Superior temporal gyrus (tissue), 1 donor: Measurements from ENCODE around the gene CRYBA1.
"Not testable (repeated sequence)": the region's sequence is repeated elsewhere in the genome, so short reads cannot be mapped to it uniquely, and the experiment has no call there.

Source experiments
- DNase-seq: peaks from one replicate; pipeline ENCODE4 v3.0.0-alpha.2; 2016; ENCODE audit errors: extremely low spot score

CRYBA1 gene, protein sequence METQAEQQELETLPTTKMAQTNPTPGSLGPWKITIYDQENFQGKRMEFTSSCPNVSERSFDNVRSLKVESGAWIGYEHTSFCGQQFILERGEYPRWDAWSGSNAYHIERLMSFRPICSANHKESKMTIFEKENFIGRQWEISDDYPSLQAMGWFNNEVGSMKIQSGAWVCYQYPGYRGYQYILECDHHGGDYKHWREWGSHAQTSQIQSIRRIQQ

DNA sequence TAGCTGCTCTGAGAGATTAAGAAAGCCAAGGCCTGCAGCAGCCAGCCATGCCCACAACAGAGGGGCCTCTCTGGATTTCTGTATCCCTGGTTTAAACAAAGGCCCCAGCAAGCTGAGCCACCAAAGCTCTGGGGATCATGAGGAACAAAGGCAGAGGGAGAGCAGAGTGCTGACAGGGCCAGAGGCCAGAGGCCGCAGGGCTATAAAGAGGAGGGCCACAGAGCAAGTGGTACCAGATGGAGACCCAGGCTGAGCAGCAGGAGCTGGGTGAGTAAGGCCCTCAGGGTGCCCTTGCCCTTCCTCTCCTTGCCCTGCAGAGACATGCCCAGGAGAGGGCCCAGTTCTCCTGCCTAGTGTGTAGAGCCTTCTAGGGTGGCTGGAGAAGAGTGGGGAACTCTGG is at the start of gene CRYBA1:
Gene CRYBA1 (plus strand): TSS at position 232 of the 400 bp plus-strand sequence. CDS start 5 bp downstream, at position 237.
- no peak for DNase-seq

DNA sequence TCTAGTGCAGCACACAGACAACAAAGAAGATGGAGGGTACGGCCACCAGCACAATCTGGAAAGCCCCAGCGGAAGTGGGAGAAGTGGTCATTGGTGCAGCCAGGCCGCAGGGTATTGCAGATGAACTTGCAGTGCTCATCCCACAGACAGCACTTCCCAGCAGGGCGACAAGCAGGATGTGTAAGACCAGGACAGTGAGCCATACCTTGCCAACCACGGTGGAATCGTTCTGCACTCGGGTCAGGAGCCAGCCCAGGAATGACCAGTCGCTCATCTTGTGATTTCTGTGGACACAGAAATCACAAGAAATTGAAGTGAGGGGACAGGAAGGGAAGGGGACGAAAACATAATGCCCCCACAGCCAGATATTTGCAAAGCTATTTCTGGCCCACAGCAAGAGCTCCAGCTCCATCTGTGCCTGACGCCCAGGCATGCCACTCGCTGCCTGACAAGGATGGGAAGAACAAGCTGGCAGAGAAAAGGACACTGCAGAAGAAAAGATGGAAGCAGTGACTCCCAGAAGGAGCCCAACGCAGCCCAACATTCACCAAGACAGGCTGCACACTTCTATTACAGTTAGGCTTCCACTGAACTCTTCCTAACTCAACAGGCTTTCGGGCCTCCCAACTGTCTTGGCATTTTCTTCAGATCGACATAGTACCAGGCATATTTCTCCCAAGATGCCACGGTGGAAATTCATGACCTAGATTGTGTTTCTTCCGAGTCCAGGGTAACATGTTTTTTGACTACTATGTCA is 49.0 kb upstream of the CRYBA1 start:
- DNase-seq, result no peak

DNA sequence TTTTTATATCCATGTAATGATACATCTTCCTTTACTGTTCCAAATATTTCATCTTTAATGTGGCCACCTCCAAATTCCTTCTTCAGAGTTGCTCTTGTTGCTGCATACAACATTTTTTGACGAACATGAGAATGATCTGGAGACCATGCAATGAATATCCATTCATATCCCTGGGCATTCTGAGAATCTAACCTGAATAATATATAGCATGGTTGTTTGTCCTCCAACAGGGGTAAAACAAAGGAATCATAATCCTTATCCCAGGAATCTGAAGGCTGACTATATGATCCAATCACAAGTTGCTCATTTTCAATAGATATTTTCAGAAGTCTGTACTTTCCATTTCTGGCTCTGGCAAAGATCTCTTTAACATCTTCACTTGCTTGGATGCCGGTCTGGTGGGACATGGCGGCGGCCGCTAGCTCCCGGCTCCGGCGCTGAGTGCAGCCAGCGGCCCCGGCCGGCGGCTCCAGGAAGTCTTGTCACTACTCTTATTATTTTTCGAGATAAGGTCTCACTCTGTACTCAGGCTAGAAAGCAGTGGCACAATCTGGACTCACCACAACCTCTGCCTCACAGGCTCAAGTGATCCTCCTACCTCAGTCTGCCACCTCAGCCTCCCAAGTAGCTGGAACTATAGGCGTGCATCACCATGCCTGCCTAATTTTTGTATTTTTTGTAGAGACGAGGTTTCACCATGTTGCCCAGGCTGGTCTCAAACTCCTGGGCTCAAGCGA is 42.4 kb upstream of the CRYBA1 start:
- not testable (repeated sequence) for DNase-seq

DNA sequence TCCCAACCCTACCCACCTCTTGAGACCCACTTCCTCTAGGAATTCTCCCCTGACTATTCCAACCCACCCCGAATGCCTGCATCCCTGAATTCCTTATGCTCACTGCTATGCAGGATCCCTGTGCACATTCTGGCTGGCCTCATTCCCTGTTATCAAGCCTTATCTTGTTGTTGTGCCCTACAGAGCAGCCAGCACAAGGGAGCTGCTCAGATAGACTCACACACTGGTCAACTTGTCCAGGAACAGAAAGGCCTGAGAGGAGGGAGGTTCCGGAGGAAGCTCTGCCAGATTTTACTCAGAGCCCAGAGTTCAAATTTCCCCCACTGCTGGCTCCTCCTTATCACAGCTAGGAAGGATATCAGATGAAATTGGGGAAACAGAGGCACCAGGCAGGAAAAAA is 41.6 kb upstream of the CRYBA1 start:
- DNase-seq, result no peak

DNA sequence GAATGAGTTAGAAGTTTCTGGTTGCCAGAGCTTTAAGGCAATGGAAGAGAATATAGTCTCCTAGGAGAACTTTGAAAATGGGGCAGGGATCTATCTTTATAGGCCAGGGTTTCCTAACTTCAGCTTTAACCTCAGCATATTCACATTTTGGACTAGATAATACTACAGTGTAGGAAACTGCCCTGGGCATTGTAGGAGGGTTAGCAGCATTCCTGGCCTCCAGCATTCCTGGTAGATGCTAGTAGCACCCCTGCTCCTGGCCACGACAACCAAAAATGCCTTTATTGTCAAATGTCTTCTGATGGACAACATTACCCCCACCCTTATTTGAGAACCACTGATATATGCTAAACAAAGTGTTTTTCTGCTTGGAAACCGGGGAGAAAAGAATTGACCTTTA is 38.7 kb upstream of the CRYBA1 start:
- no peak for DNase-seq

DNA sequence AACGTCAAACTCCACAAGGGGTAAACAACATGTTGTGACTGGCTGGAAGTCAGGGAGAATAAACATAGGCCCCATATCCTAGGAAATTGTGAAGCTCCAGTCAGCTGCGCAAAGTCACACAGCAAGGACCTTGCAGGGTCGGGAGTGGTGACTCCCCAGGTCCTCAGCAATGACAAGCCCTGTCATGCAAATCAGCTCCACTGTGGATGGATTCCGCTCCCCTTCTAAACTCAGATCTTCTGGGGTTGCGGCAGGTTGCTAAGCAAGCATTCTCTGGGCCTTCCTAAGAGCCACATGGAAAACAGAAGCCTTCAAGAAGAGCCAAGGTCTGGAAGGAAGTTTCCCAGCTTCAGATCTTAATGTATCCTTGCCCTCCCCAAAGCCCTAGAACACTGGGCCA is 37.6 kb upstream of the CRYBA1 start:
- DNase-seq, result no peak

DNA sequence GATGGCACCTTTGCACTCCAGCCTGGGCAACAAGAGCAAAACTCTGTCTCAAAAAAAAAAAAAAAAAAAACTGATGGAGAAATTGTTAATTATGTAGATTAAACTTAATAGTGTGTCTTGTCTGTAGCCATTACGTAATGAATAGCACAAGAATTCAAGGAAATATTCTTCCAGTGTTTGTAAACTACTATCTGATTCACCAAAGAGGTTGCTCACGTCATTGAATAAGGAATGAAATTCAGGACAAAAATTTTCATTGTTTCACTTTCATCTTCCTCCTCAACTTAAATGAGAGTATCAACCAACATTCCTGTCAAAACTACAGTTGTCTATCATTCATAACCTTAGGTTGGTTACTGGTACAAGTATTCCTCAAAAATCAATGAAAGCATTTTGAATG is 35.8 kb upstream of the CRYBA1 start:
- DNase-seq, result peak; percentile 49

DNA sequence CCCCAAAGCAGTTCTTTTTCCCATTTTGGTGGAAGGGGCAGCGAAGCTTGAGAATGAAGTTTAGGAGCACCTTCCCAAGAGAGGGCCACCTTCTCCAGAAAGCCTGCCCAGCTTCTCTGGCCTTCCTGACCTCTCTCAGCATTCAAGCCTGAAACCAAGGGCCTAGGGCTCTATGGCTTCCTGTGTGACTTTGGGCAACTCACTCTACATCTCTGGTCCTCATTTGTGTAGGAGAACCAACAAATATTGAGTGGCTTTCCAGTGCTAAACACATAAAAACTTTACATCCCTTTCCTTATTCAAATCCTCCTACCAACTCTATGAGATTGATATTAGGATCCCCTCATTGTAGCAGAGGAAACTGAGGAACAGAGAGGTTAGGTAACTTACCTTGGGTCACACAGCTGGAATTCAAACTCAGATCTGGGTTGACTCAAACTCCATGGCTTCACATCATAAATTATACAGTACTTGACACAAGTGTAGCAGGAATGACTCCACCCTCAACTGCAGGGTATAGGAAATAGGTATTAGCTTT is 34.5 kb upstream of the CRYBA1 start:
- DNase-seq, result no peak

DNA sequence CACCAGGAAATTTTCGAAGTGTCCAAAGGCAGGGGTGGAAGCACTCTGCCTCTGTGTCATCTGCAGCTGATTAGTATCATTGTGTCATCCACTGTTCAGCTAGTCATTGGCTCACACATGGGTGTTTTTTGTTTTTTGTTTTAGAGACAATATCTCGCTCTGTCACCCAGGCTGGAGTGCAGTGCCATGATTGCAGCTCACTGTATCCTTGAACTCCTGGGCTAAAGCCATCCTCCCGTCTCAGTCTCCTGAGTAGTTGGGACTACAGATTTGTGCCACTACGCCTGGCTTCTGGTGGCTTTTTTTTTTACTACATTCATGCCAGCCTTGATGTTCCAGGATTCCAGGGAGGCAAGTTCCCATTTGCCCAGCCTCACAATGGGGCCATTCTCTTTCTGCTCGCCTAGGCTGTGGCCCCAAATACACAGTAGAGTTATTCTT is 34.0 kb upstream of the CRYBA1 start:
- peak; percentile 96 for DNase-seq

DNA sequence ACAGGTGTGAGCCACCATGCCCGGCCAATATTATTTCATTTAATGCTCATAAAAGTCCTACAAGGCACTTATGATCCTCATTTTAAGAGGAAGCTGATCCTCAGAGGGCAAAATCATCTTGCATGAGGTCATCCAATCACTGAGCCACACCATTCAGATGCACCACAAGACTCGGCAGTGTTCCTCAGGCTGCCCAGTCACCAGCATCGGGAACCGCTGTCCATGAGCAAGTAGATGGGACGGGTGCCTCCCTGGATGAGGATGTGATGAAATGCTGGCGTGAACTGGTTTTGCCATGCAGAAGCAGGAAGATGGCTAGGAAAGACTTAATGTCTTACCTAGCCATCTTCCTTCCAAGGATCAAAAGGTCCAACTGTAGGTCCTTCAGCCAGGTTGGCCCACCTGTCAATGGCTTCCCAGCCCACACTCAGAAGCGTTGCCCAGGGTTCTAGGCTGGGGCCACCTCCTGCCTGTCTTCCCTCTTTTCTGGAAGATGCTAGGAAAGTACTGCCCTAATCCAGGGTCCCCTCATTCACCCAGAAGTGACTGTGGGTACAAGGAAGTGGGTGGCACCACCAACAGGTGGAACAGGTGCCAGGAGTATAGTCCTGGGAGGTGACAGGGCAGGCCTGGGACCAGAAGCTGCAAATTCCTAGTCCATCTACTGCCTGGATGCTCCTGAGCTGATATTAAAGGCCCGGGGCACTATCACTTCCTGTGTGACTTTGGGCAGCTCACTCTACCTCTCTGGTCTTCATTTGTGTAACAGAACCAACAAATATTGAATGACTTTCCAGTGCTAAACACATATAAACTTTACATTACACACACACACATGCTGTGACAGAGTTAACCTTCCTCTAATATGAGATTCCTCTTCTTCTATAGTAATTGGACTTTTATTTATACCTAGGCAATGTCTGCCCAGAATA is 32.2 kb upstream of the CRYBA1 start:
- no peak for DNase-seq

DNA sequence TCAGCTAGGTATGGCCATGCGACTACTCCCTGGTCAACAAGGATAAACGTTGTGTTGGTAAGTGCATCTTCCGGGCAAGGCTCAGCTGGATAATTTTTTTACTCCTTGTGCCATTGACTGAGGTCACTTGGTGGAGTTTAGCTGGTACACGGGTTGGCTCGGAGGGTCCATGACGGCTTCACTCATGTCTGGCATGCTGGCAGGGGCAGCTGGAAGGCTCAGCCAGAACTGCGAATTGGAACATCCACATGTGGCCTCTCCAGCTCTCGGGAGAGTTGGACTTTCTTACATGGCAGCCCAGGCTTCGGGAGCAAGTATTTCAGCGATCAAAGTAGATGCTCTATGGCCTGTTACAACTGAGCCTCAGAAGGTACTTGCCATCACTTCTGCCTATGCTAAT is 31.5 kb upstream of the CRYBA1 start:
- no peak for DNase-seq

DNA sequence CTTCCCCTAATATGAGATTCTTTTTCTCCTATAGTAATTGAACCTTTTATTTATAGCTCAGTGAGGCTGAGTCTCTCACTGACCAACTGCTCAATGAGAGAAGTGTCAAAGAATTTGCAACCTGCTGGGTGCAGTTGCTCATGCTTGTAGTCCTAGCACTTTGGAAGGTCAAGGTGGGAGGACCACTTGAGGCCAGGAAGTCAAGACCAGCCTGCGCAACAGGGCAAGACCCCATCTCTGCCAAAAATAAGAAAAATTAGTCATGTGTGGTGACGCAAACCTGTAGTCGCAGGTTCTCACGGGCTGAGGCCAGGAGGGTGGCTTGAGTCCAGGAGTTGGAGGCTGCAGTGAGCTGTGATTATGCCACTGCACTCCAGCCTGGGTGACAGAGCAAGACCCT is 30.9 kb upstream of the CRYBA1 start:
- no peak for DNase-seq

DNA sequence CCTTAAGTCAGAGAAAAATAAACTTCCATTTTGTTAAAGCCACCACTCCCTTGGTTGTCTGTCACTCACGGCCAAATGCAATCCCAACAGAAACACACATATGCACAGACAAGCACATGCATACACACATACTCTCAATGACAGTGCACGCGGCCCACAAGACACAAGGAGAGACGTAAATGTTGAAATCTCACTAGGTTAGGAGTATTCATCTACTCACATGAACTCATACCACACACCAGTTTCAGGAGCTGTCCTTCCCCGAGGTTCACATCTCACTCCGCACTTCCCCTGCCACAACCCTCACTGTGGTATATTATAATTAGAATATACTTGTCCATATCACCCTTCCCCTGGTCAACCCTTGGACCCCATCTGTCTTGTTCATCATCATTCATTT is 30.5 kb upstream of the CRYBA1 start:
- DNase-seq, result no peak

DNA sequence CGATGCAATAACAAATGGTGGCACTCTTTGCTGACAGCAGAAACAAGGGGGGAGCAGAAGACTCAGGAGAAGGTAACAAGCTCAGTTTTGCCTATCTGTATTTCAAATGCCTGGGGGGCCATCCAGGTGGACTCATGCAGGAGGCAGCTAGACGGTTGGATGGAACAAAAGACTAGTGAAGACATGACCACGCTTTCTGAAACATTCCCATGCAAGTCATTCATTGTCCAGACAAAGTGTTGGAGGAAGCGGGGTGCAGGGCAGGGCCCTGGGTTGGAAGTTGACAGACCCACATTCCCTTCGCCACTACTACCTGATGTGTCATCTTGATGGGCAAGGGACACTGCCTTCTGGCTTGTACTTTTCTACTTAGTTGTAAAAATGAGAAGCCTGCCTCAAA is 29.8 kb upstream of the CRYBA1 start:
- no peak for DNase-seq

DNA sequence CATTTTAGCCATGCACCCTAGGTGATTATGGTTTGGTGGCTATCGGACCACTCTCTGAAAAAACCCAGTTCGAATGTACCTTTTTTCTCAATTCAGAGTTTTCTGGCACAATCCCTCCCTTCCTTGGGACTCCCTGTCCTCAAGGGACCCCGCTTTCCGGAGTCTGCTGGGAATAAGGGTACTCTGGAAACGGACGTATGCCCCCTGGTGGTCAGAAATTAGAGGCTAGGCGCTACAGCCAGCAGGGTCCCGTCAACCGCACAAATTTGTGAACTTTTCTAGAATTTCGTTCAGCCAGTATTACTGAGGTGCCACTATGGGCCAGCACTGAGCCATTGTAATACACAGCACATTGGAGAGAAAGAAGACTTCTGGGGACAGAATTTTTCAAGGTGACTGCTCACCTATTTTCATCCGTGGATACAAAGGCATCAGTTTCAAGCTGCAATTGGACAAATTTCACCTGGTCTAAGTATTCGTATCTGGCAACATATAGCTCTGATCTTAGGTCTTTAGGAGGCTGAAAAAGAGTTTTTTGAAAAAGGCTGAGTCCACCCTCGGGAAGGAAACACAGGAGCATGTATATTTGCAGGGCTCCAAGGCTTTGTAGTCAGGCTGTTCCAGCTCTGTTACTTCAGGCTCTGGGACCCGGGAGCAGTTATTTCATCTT is 27.1 kb upstream of the CRYBA1 start:
- peak; percentile 97 for DNase-seq

DNA sequence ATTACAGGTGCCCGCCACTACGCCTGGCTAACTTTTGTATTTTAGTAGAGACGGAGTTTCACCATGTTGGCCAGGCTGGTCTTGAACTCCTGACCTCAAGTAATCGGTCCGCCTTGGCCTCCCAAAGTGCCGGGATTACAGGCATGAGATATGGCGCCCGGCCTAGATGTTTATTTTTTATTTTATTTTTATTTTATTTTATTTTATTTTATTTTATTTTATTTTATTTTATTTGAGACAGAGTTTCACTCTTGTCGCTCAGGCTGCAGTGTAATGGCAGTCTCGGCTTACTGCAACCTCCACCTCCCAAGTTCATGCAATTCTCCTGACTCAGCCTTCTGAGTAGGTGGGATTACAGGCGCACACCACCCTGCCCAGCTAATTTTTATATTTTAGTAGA is 25.3 kb upstream of the CRYBA1 start:
- DNase-seq, result not testable (repeated sequence)

DNA sequence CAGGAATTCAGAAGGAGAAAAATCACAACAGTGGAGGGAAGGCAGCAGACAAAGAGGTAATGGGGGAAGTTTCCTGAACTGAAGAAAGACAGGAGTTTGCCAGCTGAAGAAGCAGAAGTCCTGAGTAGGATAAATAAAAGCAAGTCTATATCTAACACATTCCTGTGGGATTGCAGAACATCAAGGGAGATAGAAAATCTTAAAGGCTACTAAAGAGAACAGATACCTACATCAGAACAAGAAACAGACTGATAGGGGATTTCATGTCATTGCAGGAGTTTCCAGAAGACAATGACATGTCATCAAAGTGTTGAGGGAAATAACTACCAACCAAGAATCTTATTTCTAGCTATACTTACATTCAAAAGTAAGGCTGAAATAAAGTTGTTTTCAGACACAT is 21.3 kb upstream of the CRYBA1 start:
- no peak for DNase-seq

DNA sequence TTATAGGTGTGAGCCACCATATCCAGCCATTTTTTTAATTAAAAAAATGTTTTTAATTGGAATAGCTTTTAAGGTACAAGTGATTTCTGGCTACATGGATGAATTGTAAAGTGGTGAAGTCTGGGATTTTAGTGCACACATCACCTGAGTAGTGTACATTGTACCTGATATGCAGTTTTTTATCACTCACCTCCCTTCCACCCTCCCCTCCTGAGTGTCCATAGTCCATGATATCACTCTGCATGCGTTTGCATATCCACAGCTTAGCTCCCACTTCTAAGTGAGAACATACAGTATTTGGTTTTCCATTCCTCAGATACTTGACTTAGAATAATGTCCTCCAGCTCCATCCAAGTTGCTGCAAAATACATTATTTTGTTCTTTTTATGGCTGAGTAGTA is 13.4 kb upstream of the CRYBA1 start:
- no peak for DNase-seq

DNA sequence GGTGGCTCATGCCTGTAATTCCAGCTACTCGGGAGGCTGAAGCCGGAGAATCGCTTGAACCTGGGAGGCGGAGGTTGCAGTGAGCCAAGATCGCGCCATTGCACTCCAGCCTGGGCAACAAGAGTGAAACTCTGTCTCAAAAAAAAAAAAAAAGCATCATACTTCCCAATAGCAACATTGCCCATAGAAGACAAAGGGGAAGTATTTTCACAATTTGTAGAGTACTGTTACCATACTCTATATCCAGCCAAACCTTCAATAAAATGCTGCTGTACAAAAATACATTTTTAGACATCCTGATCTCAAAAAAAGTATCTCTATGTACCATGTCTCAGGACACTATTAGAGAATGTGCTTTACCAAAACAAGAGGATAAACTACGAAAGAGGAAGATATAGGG is 11.7 kb upstream of the CRYBA1 start:
- DNase-seq, result not testable (repeated sequence)

DNA sequence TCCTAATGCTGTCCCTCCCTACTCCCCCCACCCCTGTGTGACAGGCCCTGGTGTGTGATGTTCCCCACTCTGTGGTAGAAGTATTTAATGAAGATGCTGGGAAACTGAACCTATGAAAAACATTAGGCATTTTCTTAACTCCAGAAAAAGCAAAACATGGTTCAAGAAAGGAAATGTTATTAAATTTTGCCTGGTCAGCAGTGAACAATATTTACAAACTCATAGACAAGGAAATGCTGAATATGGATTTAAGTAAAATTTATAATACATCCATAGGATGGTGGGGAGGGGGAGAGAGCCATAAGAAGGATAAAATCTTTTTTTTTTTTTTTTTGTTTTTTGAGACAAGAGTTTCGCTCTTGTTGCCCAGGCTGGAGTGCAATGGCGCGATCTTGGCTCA is 10.8 kb upstream of the CRYBA1 start:
- DNase-seq, result no peak
